ENCODE results near the gene TMEM120B. TPM values are rescaled to one million over a fixed set of nuclear protein-coding genes. Genes with fewer than 3 reads are reported as not detected.

The TMEM120B gene
- total RNA-seq, 1 experiment from 2014 or later: 14.2 TPM

GRCh38 chr12:121764808-121765207 is 52.3 kb downstream of the TMEM120B start:
- Mint-ChIP-seq H3K27me3 (ENCODE audit: insufficient read depth, unreplicated experiment) (no peaks in the 10 kb centered on the region), H3K4me3 (ENCODE audit: unreplicated experiment) (no peak overlapping the region), H3K4me1 (ENCODE audit: insufficient read depth, unreplicated experiment) (no peaks in the 10 kb centered on the region), H3K36me3 (ENCODE audit: insufficient read depth, unreplicated experiment) (no peaks in the 10 kb centered on the region), H3K27ac (ENCODE audit: low read depth, unreplicated experiment) (no peak overlapping the region), H3K9me3 (ENCODE audit: unreplicated experiment) (no peaks in the 10 kb centered on the region)
- ChIA-PET POLR2A (interaction anchor here (1.5 kb wide), 1 partner anchor 53 kb away, joined by 5 read pairs; the partner anchor contains the start of gene TMEM120B), CTCF (interaction anchor here (0.7 to 3.3 kb wide), 5 partner anchors 8 to 1016 kb away, joined by 3 to 18 read pairs (median 4); partner anchors contain the start of gene RHOF)
- BruUV-seq (replicated peaks): no TSS peak
- no peak for DNase-seq (ENCODE audit: unreplicated experiment)
- intact Hi-C loops (cut with micrococcal nuclease): no loop called here
- TF ChIP-seq CTCF (IDR thresholded peaks at IDR 0.05; ENCODE audit: unreplicated experiment): no peak

- ChIA-PET CTCF (interaction anchor here (0.6 to 3.3 kb wide), 6 partner anchors 11 to 1015 kb away, joined by 3 to 18 read pairs (median 4); partner anchors contain the start of gene RHOF), POLR2A (interaction anchor here (1.5 kb wide), 1 partner anchor 53 kb away, joined by 5 read pairs; the partner anchor contains the start of gene TMEM120B)
- no TSS peak for BruUV-seq (replicated peaks)
- Mint-ChIP-seq H3K4me1 (ENCODE audit: insufficient read depth, unreplicated experiment) (no peaks in the 10 kb centered on the region), H3K27me3 (ENCODE audit: insufficient read depth, unreplicated experiment) (no peaks in the 10 kb centered on the region), H3K4me3 (ENCODE audit: unreplicated experiment) (no peak overlapping the region), H3K27ac (ENCODE audit: low read depth, unreplicated experiment) (no peak overlapping the region), H3K9me3 (ENCODE audit: unreplicated experiment) (no peaks in the 10 kb centered on the region), H3K36me3 (ENCODE audit: insufficient read depth, unreplicated experiment) (no peaks in the 10 kb centered on the region)
- intact Hi-C loops (cut with micrococcal nuclease): no loop called here
- peak; percentile 67 for DNase-seq (ENCODE audit: unreplicated experiment)
- TF ChIP-seq CTCF (IDR thresholded peaks at IDR 0.05; ENCODE audit: unreplicated experiment): no peak
Observed at GRCh38 chr12:121765573-121765972, 53.0 kb downstream of the TMEM120B start.

GRCh38 chr12:121766290-121767039 is 53.9 kb downstream of the TMEM120B start:
- H3K27me3 Mint-ChIP-seq (ENCODE audit: insufficient read depth, unreplicated experiment): no peaks in the 10 kb centered on the region
- no peak overlapping the region for H3K27ac Mint-ChIP-seq (ENCODE audit: low read depth, unreplicated experiment)
- ChIA-PET CTCF (interaction anchor here (0.6 to 3.3 kb wide), 4 partner anchors 15 to 76 kb away, joined by 3 to 18 read pairs (median 4); partner anchors contain the start of gene RHOF), POLR2A (no interaction called here)
- no peak overlapping the region for H3K4me3 Mint-ChIP-seq (ENCODE audit: unreplicated experiment)
- BruUV-seq (replicated peaks): no TSS peak
- no peak for TF ChIP-seq CTCF (IDR thresholded peaks at IDR 0.05; ENCODE audit: unreplicated experiment)
- H3K9me3 Mint-ChIP-seq (ENCODE audit: unreplicated experiment): no peaks in the 10 kb centered on the region
- no peak for DNase-seq (ENCODE audit: unreplicated experiment)
- H3K36me3 Mint-ChIP-seq (ENCODE audit: insufficient read depth, unreplicated experiment): no peaks in the 10 kb centered on the region
- intact Hi-C loops (cut with micrococcal nuclease): no loop called here
- H3K4me1 Mint-ChIP-seq (ENCODE audit: insufficient read depth, unreplicated experiment): no peaks in the 10 kb centered on the region

DNA sequence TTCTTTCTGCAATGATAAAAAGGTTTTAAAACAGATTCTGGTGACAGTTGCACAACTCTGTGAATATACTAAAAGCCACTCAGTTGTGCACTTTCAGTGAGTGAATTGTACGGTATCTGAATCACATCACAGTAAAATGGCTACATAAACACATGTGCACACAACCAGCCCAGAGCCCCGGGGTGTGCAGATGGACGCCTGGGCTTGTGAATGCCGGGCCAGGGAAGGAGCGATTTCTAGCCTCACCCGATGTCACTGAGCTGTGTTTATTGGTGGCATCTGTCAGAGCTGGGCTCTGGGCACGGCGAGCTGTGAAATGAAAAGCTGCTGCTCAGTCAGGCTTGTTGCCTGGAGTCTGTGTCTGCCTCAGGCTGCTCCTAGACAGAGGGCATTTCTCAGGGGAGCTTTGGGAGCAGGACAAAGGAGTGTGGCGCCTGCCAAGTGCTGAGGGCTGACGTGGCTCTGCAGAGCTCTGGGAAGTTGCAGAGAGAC is 55.0 kb downstream of the TMEM120B start:
- TF ChIP-seq CTCF (IDR thresholded peaks at IDR 0.05; ENCODE audit: unreplicated experiment): no peak
- no peaks in the 10 kb centered on the region for H3K36me3 Mint-ChIP-seq (ENCODE audit: insufficient read depth, unreplicated experiment)
- ChIA-PET CTCF (interaction anchor here (0.8 to 1.1 kb wide), 2 partner anchors 27 to 28 kb away, joined by 3 to 8 read pairs; partner anchors contain the start of gene RHOF), POLR2A (interaction anchor here (0.6 kb wide), 1 partner anchor 55 kb away, joined by 3 read pairs; the partner anchor contains the start of gene TMEM120B)
- H3K27me3 Mint-ChIP-seq (ENCODE audit: insufficient read depth, unreplicated experiment): no peaks in the 10 kb centered on the region
- no peak overlapping the region for H3K4me3 Mint-ChIP-seq (ENCODE audit: unreplicated experiment)
- no peaks in the 10 kb centered on the region for H3K9me3 Mint-ChIP-seq (ENCODE audit: unreplicated experiment)
- intact Hi-C loops (cut with micrococcal nuclease): no loop called here
- no peak for DNase-seq (ENCODE audit: unreplicated experiment)
- no peaks in the 10 kb centered on the region for H3K4me1 Mint-ChIP-seq (ENCODE audit: insufficient read depth, unreplicated experiment)
- H3K27ac Mint-ChIP-seq (ENCODE audit: low read depth, unreplicated experiment): no peak overlapping the region
- BruUV-seq (replicated peaks): no TSS peak
